DND-41 (cell line): ENCODE results near the gene MAN2A1.

Experiments used
- CTCF ChIP-seq: IDR thresholded peaks from 2 replicates; pipeline ENCODE4 v1.5.1; 2012; ENCODE audit warnings: borderline replicate concordance, low read length, moderate library complexity, mild to moderate bottlenecking; ENCODE audit not compliant: poor library complexity, severe bottlenecking; ENCODE audit errors: extremely low read depth
- EZH2 ChIP-seq: IDR thresholded peaks from 3 replicates; pipeline ENCODE4 v1.6.1; 2012; ENCODE audit warnings: borderline replicate concordance, low read depth, mild to moderate bottlenecking, moderate library complexity, low read length, inconsistent platforms; ENCODE audit not compliant: severe bottlenecking

GRCh38 chr5:109740966-109741365 lies 51.2 kb downstream of the MAN2A1 start:
- TF ChIP-seq EZH2, result no peak
- no peak for TF ChIP-seq CTCF
